Measurements from ENCODE around the gene CELSR2. TPM values are rescaled to one million over a fixed set of nuclear protein-coding genes. Genes with fewer than 3 reads are reported as not detected.
A peak's percentile ranks its signal among the peaks of the same experiment; 100 is the strongest.

CELSR2 gene
- total RNA-seq, 4 donors from 2014 or later, result 14.0 to 16.7 (median 16.3) TPM

DNA sequence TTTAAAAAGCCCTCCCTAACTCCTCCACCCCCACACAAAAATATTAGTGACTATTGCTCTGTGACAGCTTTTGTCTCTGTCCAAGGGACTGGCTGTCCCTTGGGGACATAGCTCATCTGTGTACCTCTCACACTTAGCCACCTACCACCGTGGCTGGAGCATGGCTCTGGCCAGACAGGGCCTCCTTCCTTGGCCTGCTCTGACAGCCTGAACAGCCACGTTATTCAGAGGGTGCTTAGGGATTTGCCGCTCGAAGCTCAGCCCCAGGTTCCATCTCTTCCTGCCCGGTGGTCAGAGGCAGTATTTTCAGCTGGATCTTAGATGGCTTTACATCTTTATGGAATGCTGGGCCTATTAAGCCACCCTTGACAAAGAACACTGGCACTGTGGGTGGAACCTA is 6.1 kb upstream of the CELSR2 start:
- no peak overlapping the region for H3K27ac ChIP-seq
- TF ChIP-seq EP300 (IDR thresholded peaks at IDR 0.05), result no peak
- TF ChIP-seq, protein P1, sequence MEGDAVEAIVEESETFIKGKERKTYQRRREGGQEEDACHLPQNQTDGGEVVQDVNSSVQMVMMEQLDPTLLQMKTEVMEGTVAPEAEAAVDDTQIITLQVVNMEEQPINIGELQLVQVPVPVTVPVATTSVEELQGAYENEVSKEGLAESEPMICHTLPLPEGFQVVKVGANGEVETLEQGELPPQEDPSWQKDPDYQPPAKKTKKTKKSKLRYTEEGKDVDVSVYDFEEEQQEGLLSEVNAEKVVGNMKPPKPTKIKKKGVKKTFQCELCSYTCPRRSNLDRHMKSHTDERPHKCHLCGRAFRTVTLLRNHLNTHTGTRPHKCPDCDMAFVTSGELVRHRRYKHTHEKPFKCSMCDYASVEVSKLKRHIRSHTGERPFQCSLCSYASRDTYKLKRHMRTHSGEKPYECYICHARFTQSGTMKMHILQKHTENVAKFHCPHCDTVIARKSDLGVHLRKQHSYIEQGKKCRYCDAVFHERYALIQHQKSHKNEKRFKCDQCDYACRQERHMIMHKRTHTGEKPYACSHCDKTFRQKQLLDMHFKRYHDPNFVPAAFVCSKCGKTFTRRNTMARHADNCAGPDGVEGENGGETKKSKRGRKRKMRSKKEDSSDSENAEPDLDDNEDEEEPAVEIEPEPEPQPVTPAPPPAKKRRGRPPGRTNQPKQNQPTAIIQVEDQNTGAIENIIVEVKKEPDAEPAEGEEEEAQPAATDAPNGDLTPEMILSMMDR (IDR thresholded peaks at IDR 0.05), result no peak
- no peak for TF ChIP-seq POLR2A (IDR thresholded peaks at IDR 0.05)
- DNase-seq (ENCODE audit: low spot score in 2 of 2), result no peak
- no peak overlapping the region for H3K4me3 ChIP-seq
- peaks cover 0 to 16% (median 0%) of the 10 kb centered on the region in 3 donors for H3K36me3 ChIP-seq
- H3K9me3 ChIP-seq, result no peaks in the 10 kb centered on the region
- 51 to 53% methylated on average over 5 of the region's 5 CpGs for WGBS, 2 donors
- peaks cover 0 to 32% (median 8%) of the 10 kb centered on the region in 4 donors for H3K4me1 ChIP-seq
- no peaks in the 10 kb centered on the region for H3K27me3 ChIP-seq

DNA sequence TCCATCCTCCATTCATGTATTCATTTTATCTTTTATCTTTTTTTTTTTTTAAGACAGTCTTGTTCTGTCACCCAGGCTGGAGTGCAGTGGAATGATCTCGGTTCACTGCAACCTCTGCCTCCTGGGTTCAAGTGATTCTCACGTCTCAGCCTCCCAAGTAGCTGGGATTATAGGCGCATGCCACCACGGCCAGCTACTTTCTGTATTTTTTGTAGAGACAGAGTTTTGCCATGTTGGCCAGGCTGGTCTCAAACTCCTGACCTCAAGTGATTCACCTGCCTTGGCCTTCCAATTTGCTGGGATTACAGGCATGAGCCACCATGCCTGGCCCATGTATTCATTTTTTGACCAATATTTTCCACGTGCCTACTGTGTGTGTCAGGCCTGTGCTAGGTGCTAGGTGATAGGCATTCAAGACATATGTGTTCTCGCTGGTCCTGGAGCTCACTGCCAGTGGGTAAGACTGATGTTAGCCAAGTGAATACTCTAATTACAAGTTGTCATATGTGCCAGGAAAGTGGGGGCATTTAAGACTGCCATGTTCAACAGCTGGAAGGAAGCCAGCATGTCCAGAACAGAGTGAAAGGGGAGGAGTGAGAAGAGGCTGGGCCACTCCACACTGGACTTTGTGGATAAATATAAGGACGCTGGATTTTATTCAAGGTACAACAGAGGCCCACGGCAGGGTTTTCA is 5.3 kb upstream of the CELSR2 start:
- H3K9me3 ChIP-seq, result no peaks in the 10 kb centered on the region
- peaks cover 0 to 8% (median 0%) of the 10 kb centered on the region in 3 donors for H3K36me3 ChIP-seq
- TF ChIP-seq POLR2A (IDR thresholded peaks at IDR 0.05) (no peak), EP300 (IDR thresholded peaks at IDR 0.05) (no peak)
- TF ChIP-seq, protein P1 (IDR thresholded peaks at IDR 0.05), result no peak
- H3K27ac ChIP-seq, result no peak overlapping the region
- no peak overlapping the region for H3K4me3 ChIP-seq
- DNase-seq (ENCODE audit: low spot score in 2 of 2), result no peak
- no peaks in the 10 kb centered on the region for H3K27me3 ChIP-seq
- peaks cover 0 to 40% (median 10%) of the 10 kb centered on the region in 4 donors for H3K4me1 ChIP-seq
- WGBS, 2 donors, result 79% methylated on average over 8 of the region's 8 CpGs

GRCh38 chr1:109246141-109246551 is 3.2 kb upstream of the CELSR2 start:
- Histone ChIP-seq H3K27ac (no peak overlapping the region), H3K27me3 (no peaks in the 10 kb centered on the region), H3K4me3 (no peak overlapping the region), H3K9me3 (no peaks in the 10 kb centered on the region), H3K36me3 (peaks cover 0 to 3% (median 0%) of the 10 kb centered on the region in 3 donors), H3K4me1 (peaks cover 0 to 41% (median 13%) of the 10 kb centered on the region in 4 donors)
- 62 to 65% methylated on average over 7 of the region's 7 CpGs for WGBS, 2 donors
- DNase-seq (ENCODE audit: low spot score in 2 of 2), result no peak
- TF ChIP-seq, protein P1 (IDR thresholded peaks at IDR 0.05), result no peak

GRCh38 chr1:109247401-109248365 is 1.7 kb upstream of the CELSR2 start:
- no peak overlapping the region for H3K4me3 ChIP-seq
- H3K9me3 ChIP-seq, result no peaks in the 10 kb centered on the region
- H3K27me3 ChIP-seq, result no peaks in the 10 kb centered on the region
- TF ChIP-seq, protein P1 (IDR thresholded peaks at IDR 0.05), result no peak
- TF ChIP-seq EP300 (IDR thresholded peaks at IDR 0.05), result no peak
- TF ChIP-seq POLR2A (IDR thresholded peaks at IDR 0.05), result no peak
- peaks cover 0 to 12% (median 0%) of the 10 kb centered on the region in 3 donors for H3K36me3 ChIP-seq
- DNase-seq (ENCODE audit: low spot score in 2 of 2), result no peak
- 80 to 85% methylated on average over 8 of the region's 8 CpGs for whole genome bisulfite sequencing, 2 donors
- peaks cover 0 to 34% (median 9%) of the 10 kb centered on the region in 4 donors for H3K4me1 ChIP-seq
- peak overlapping the region in 1 of 4 donors; percentile 36 for H3K27ac ChIP-seq

DNA sequence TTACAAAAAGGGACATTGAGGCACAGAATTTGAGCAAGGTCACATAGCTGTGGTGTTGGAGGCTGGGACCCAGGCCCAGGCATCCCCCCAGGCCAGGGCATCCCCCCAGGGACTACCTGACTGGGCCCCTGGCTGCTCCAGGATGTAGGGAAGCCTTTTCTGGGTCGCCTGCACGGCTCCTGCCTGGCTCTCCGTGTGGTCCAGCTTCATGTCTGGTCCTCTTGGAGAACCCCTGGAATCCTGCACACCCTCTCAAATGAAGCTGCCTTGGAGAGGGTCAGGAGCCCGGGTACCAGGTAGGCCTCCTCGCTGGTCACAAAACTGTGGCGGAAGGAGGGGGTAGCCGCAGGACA is 919 bp upstream of the CELSR2 start:
- TF ChIP-seq POLR2A (IDR thresholded peaks at IDR 0.05), result no peak
- TF ChIP-seq EP300 (IDR thresholded peaks at IDR 0.05), result no peak
- TF ChIP-seq, protein P1 (IDR thresholded peaks at IDR 0.05), result no peak
- DNase-seq (ENCODE audit: low spot score in 2 of 2), result no peak
- peaks cover 0 to 12% (median 0%) of the 10 kb centered on the region in 3 donors for H3K36me3 ChIP-seq
- H3K4me1 ChIP-seq, result peaks cover 0 to 42% (median 9%) of the 10 kb centered on the region in 4 donors
- no peak overlapping the region for H3K4me3 ChIP-seq
- no peaks in the 10 kb centered on the region for H3K9me3 ChIP-seq
- H3K27me3 ChIP-seq, result no peaks in the 10 kb centered on the region
- peak overlapping the region in 1 of 4 donors; percentile 86 for H3K27ac ChIP-seq
- WGBS, 2 donors, result 93 to 95% methylated on average over 7 of the region's 7 CpGs
